ENCODE results near the gene ZMAT5. TPM values are rescaled to one million over a fixed set of nuclear protein-coding genes. Genes with fewer than 3 reads are reported as not detected.

Gene ZMAT5
- total and polyA plus RNA-seq, 10 of the 15 experiments (the other 5 are each of a cell fraction or from before 2014, with no cell fraction given) = 2.3 to 43.0 (median 21.9) TPM

GRCh38 chr22:29769723-29770321 lies 3.0 kb upstream of the ZMAT5 start:
- CTCF ChIA-PET = interaction anchor here (0.7 to 1.7 kb wide), 3 partner anchors 30 to 566 kb away, joined by 3 to 8 read pairs (median 3); no protein-coding TSS in a partner anchor
- Histone ChIP-seq H2AFZ (ENCODE audit: control insufficient read depth, low read depth, low read length) (no peak overlapping the region), H3K4me1 (ENCODE audit: control insufficient read depth, insufficient read depth, low read length) (peaks cover 4% of the 10 kb centered on the region), H3K4me3 (no peak overlapping the region), H4K20me1 (ENCODE audit: control insufficient read depth, insufficient read depth) (no peaks in the 10 kb centered on the region), H3K9me3 (replicated peaks; ENCODE audit: control insufficient read depth, insufficient read depth, low read length) (no peaks in the 10 kb centered on the region; the same call in 2 of the 3 replicates), H3K27ac (ENCODE audit: control insufficient read depth, insufficient read depth) (no peak overlapping the region), H3K27me3 (replicated peaks in 1 of 2; ENCODE audit: control insufficient read depth in 2 of 2, insufficient read depth in 2 of 2, low read length in 1 of 2) (no peaks in the 10 kb centered on the region), H3K79me2 (ENCODE audit: control insufficient read depth, insufficient read depth, low read length) (peaks cover 30% of the 10 kb centered on the region), H3K36me3 (ENCODE audit: control insufficient read depth in 2 of 2, insufficient read depth in 2 of 2, low read length in 1 of 2) (peaks cover 2 to 8% of the 10 kb centered on the region in 2 experiments), H3K9ac (ENCODE audit: control insufficient read depth, insufficient read depth, low read length) (no peak overlapping the region), H3K4me2 (ENCODE audit: control insufficient read depth, insufficient read depth) (no peak overlapping the region)
- ATAC-seq = no peak
- intact Hi-C loops (cut with micrococcal nuclease; ENCODE audit: unreplicated experiment) = no loop called here
- WGBS (ENCODE audit: insufficient coverage, insufficient replicate concordance, low lambda C conversion rate, missing lambda C conversion rate) = 93% methylated on average over 2 of the region's 2 CpGs
- in situ Hi-C loops (cut with MboI) = no loop called here
- no TSS peak for BruUV-seq (replicated peaks)
- RAD21 ChIA-PET (ENCODE audit: unreplicated experiment) = interaction anchor here (1.8 kb wide), 1 partner anchor 235 kb away, joined by 4 read pairs; no protein-coding TSS in a partner anchor
- SMC1A ChIA-PET (ENCODE audit: uncharacterized antibody, unreplicated experiment) = interaction anchor here (0.8 to 1.7 kb wide), 3 partner anchors 9 to 235 kb away, joined by 3 to 4 read pairs (median 3); no protein-coding TSS in a partner anchor
- TF ChIP-seq IKZF2 (IDR thresholded peaks at IDR 0.05) (no peak), NR2C2 (IDR thresholded peaks at IDR 0.05; ENCODE audit: borderline replicate concordance, control insufficient read depth, insufficient read length, low read depth) (no peak), JUNB (IDR thresholded peaks at IDR 0.05) (no peak), POU2F2 (IDR thresholded peaks at IDR 0.05; ENCODE audit: borderline replicate concordance, low read depth, low read length) (no peak), NBN (IDR thresholded peaks at IDR 0.05) (no peak), BACH1 (IDR thresholded peaks at IDR 0.05; ENCODE audit: borderline replicate concordance) (no peak), FOXM1 (IDR thresholded peaks at IDR 0.05; ENCODE audit: low read depth, low read length) (no peak), SUPT20H (IDR thresholded peaks at IDR 0.05; ENCODE audit: borderline replicate concordance, control insufficient read depth, low read depth, low read length) (no peak), SPI1 (IDR thresholded peaks at IDR 0.05; ENCODE audit: borderline replicate concordance, insufficient read depth, low read depth, low read length) (no peak), ASH2L (IDR thresholded peaks at IDR 0.05; ENCODE audit: borderline replicate concordance, low read depth) (no peak), MTA3 (IDR thresholded peaks at IDR 0.05; ENCODE audit: borderline replicate concordance, low read length) (no peak), MLLT1 (IDR thresholded peaks at IDR 0.05) (no peak)
- TF ChIP-seq, protein P1, sequence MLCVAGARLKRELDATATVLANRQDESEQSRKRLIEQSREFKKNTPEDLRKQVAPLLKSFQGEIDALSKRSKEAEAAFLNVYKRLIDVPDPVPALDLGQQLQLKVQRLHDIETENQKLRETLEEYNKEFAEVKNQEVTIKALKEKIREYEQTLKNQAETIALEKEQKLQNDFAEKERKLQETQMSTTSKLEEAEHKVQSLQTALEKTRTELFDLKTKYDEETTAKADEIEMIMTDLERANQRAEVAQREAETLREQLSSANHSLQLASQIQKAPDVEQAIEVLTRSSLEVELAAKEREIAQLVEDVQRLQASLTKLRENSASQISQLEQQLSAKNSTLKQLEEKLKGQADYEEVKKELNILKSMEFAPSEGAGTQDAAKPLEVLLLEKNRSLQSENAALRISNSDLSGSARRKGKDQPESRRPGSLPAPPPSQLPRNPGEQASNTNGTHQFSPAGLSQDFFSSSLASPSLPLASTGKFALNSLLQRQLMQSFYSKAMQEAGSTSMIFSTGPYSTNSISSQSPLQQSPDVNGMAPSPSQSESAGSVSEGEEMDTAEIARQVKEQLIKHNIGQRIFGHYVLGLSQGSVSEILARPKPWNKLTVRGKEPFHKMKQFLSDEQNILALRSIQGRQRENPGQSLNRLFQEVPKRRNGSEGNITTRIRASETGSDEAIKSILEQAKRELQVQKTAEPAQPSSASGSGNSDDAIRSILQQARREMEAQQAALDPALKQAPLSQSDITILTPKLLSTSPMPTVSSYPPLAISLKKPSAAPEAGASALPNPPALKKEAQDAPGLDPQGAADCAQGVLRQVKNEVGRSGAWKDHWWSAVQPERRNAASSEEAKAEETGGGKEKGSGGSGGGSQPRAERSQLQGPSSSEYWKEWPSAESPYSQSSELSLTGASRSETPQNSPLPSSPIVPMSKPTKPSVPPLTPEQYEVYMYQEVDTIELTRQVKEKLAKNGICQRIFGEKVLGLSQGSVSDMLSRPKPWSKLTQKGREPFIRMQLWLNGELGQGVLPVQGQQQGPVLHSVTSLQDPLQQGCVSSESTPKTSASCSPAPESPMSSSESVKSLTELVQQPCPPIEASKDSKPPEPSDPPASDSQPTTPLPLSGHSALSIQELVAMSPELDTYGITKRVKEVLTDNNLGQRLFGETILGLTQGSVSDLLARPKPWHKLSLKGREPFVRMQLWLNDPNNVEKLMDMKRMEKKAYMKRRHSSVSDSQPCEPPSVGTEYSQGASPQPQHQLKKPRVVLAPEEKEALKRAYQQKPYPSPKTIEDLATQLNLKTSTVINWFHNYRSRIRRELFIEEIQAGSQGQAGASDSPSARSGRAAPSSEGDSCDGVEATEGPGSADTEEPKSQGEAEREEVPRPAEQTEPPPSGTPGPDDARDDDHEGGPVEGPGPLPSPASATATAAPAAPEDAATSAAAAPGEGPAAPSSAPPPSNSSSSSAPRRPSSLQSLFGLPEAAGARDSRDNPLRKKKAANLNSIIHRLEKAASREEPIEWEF (IDR thresholded peaks at IDR 0.05; ENCODE audit: insufficient replicate concordance, low read depth, low read length) = no peak
- TF ChIP-seq, protein P2, sequence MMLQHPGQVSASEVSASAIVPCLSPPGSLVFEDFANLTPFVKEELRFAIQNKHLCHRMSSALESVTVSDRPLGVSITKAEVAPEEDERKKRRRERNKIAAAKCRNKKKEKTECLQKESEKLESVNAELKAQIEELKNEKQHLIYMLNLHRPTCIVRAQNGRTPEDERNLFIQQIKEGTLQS (IDR thresholded peaks at IDR 0.05; ENCODE audit: borderline replicate concordance, extremely low read depth, low read depth, low read length) = no peak
- POLR2A ChIA-PET = interaction anchor here (0.6 kb wide), 1 partner anchor 764 kb away, joined by 9 read pairs; no protein-coding TSS in a partner anchor
- DNase-seq (ENCODE audit: low read depth, low spot score) = no peak
- no peak for FAIRE-seq

Measured in GM12878 (cell line).